AG04450 (cell line): ENCODE data around the gene ENTPD8. TPM values are rescaled to one million over a fixed set of nuclear protein-coding genes. Genes with fewer than 3 reads are reported as not detected.

Source experiments
- CTCF ChIA-PET: fragments of 300-600, 350-600 bp; formaldehyde crosslinking; extraction: SDS; loops from one replicate; lab custom pipeline; 2022; ENCODE audit warnings: antibody characterized with exemption, inconsistent platforms; lab: Charles Lee
- POLR2A ChIA-PET: fragments of 350-600 bp; formaldehyde crosslinking; extraction: SDS; loops from one replicate; lab custom pipeline; 2021; ENCODE audit warnings: antibody characterized with exemption, inconsistent platforms; lab: Yijun Ruan, JAX
- DNase-seq: peaks from one replicate; pipeline ENCODE4 v3.0.0-alpha.2; 2011; ENCODE audit warnings: low read depth, low spot score
- H3K27ac ChIP-seq: one replicate; pipeline ENCODE4 v1.5.1; 2012; ENCODE audit warnings: low read depth, low read length, control low read depth
- H3K27me3 ChIP-seq: one replicate; pipeline ENCODE4 v1.6.0; 2012; ENCODE audit warnings: low read length; ENCODE audit not compliant: control insufficient read depth, insufficient read depth
- H3K4me3 ChIP-seq: 2 replicates; pipeline ENCODE4 v1.5.1; 2011; ENCODE audit warnings: mild to moderate bottlenecking, low read depth, low read length, control low read depth
- H3K9me3 ChIP-seq: 2 replicates; pipeline ENCODE4 v1.5.1; 2012; ENCODE audit warnings: low read length; ENCODE audit not compliant: control insufficient read depth, insufficient read depth
- polyA plus RNA-seq: library from polyadenylated mRNA; depleted of rRNA; stranded (reverse); fragments of >200 nt; gene quantifications from 2 replicates; pipeline ENCODE4 v1.2.3, GENCODE V29; 2011
- TF ChIP-seq, protein P1 (sequence below): IDR thresholded peaks from 2 replicates; pipeline ENCODE4 v1.5.1; 2011; ENCODE audit warnings: low read depth, low read length, control low read depth, inconsistent platforms

The ENTPD8 gene
- polyA plus RNA-seq, 1 experiment: not detected

DNA sequence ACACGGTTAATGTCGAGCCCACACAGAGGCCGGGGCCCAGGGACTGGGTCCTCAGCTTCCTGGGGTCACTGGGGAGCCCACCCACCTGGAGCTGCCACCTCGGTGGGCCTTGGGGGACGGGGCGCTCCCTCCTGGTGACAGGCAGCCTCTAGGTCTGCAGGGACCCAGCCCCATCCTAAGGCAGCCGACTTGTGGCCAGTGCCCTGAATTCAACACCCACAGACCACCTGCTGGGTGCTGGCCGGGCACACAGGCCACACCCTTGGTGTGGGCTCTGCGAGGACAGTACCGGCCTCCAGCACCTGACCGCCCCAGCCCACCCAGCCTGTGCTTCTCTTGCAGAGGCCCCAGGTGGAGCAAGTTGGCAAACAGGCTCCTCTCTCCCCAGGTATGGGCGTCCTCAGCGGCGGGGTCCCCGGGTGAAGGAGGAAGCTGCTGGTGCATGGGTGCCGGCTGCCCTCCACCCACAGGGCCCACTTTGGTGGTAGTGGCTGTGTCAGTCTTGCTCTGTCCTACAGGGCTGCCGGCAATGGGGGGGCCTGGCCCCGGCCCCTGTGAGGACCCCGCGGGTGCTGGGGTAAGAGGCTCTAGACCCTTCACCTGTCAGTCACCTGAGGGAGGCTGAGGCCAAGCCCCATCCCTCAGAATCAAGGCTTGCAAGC is 8.3 kb downstream of the ENTPD8 start:
- H3K27me3 ChIP-seq: no peaks in the 10 kb centered on the region
- ChIA-PET CTCF (interaction anchor here (1.0 to 1.3 kb wide), 2 partner anchors 9 to 10 kb away, joined by 6 to 9 read pairs; partner anchors contain the start of genes EXD3 and NOXA1), POLR2A (interaction anchor here (0.6 kb wide), 1 partner anchor 22 kb away, joined by 7 read pairs; no protein-coding TSS in a partner anchor)
- TF ChIP-seq, protein P1, sequence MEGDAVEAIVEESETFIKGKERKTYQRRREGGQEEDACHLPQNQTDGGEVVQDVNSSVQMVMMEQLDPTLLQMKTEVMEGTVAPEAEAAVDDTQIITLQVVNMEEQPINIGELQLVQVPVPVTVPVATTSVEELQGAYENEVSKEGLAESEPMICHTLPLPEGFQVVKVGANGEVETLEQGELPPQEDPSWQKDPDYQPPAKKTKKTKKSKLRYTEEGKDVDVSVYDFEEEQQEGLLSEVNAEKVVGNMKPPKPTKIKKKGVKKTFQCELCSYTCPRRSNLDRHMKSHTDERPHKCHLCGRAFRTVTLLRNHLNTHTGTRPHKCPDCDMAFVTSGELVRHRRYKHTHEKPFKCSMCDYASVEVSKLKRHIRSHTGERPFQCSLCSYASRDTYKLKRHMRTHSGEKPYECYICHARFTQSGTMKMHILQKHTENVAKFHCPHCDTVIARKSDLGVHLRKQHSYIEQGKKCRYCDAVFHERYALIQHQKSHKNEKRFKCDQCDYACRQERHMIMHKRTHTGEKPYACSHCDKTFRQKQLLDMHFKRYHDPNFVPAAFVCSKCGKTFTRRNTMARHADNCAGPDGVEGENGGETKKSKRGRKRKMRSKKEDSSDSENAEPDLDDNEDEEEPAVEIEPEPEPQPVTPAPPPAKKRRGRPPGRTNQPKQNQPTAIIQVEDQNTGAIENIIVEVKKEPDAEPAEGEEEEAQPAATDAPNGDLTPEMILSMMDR: no peak
- no peak overlapping the region for H3K27ac ChIP-seq
- H3K4me3 ChIP-seq: no peak overlapping the region
- no peak for DNase-seq
- peaks cover 5% of the 10 kb centered on the region; the same call in 1 of the 2 replicates for H3K9me3 ChIP-seq

DNA sequence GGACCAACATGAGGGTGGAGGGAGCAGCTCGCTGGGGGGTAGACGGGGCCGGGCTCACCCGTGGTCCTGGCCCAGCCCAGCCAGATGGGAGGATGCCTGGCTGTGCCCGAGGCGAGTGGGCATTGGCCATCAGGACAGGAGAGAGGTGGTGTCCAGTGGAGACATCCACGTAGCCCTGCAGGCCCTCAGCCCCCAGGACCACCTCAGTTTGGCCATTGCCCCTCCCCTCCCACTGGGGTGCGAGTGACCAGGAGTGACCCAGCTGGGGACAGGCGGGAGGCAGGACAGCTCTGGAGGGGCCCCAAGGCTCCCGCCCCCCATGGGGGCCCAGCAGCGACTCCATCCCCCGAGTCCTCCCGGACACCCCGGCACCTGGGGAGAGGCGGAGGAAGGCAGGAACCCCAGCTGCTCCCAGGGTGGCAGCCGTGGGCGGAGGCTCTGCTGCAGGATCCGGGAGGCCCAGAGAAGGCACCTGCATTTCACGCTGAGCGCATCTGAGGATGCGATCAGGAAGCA is 9.7 kb downstream of the ENTPD8 start:
- Histone ChIP-seq H3K9me3 (peaks cover 5% of the 10 kb centered on the region; the same call in 1 of the 2 replicates), H3K4me3 (no peak overlapping the region), H3K27ac (no peak overlapping the region), H3K27me3 (peaks cover 4% of the 10 kb centered on the region)
- ChIA-PET CTCF (interaction anchor here (1.3 kb wide), 1 partner anchor 8 kb away, joined by 6 read pairs; the partner anchor contains the start of genes EXD3 and NOXA1), POLR2A (no interaction called here)
- TF ChIP-seq, protein P1: no peak
- no peak for DNase-seq

DNA sequence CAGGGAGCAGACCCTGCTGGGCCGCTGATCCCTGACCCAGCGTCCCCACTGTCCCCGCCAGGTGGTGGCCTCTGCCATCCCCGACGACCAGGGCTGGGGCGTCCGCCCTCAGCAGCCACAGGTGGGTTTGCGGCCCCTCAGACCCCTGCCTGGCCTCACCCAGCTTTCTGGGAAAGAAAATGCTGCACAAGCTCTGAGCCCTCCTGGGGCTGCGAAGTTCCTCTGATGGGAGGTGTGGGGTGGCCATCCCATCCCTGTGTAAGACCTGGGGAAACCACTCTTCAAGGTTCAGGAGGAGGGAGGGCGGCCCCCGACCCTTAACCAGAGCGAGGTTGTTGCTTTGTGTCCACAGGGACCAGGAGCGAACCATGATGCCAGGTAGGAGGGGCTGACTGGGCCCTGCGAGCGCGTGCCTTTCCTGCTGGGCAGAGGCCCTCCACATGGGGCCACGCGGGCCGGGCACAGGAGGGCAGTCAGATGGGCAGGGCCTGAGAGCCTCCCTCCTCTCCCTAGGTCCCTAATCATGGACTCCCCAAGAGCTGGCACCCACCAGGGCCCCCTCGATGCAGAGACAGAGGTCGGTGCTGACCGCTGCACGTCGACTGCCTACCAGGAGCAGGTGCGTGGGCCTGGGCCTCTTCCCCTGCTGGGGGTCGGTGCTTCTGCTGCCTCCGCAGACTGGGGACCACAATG is 10.3 kb downstream of the ENTPD8 start:
- Histone ChIP-seq H3K9me3 (peaks cover 5% of the 10 kb centered on the region; the same call in 1 of the 2 replicates), H3K27me3 (peaks cover 4% of the 10 kb centered on the region), H3K27ac (no peak overlapping the region), H3K4me3 (no peak overlapping the region)
- TF ChIP-seq, protein P1: no peak
- CTCF ChIA-PET: no interaction called here
- POLR2A ChIA-PET: no interaction called here
- DNase-seq: no peak

DNA sequence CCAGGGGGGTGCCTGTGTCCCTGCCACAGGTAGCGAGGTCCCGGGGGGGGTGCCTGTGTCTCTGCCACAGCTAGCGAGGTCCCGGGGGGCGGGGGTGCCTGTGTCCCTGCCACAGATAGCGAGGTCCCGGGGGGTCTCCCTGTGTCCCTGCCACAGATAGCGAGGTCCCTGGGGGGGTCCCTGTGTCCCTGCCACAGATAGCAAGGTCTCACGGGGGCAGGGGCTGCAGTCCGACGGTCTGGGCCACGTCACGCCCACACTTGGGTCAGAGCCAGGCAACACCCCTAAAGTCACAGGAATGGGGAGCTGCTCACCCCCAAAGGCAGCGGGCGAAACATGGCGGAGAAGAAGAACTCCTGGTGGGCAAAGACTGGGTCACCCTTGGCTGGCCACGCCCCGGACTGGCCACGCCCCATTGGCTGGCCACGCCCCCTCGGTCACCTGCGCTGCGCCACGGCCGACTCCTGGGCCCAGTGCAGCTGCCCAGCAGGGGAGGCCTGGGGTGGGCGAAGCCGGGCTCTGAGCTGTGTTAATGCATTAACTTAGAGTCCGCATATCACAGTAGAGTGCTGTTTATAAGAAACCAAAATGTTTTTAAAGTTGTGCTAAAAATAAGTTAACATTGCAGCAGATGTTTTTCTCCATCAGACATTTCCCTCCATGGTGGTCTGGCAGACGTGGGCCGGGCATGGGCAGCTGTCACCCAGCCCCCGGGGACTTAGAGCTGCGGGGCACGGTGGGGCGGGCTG is 11.0 kb downstream of the ENTPD8 start:
- ChIA-PET CTCF (no interaction called here), POLR2A (no interaction called here)
- TF ChIP-seq, protein P1: no peak
- Histone ChIP-seq H3K9me3 (peaks cover 5% of the 10 kb centered on the region; the same call in 1 of the 2 replicates), H3K4me3 (no peak overlapping the region), H3K27me3 (peaks cover 4% of the 10 kb centered on the region), H3K27ac (no peak overlapping the region)
- DNase-seq: no peak
